Measurements from ENCODE around the gene PIGZ.

The PIGZ gene

DNA sequence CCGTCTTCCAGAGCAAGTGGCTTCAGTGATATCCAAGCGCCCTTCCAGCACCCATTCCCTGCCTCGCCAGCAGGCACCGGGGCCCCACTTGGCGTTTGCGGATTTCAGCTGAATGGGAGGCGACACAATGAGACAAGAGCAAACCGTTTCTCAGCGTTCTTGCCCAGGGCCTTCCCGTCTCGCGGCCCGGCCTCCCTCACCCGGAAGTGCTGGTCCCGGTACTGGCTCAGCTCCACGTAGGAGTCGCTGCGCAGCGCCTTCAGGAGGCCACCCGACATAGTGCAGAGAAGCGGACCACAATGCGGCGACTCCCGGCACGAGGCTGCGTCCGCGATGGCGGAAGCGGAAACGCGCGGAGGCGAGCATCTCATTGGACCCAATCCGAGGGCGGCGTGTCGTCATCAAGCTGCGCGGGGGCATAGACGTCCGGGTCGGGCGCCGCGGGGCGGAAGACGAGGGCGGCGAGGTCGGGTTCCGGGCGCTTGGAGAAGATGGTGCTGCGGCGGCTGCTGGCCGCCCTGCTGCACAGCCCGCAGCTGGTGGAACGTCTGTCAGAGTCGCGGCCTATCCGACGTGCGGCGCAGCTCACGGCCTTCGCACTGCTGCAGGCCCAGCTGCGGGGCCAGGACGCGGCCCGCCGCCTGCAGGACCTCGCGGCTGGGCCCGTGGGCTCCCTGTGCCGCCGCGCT, 26.3 kb downstream of the PIGZ start, which contains the start of gene NCBP2:
Gene NCBP2 (minus strand): TSS at position 303 of the 689 bp plus-strand sequence. CDS start 25 bp downstream, at position 278.
- Histone ChIP-seq H3K4me3 (ENCODE audit: low read depth in 1 of 2, low read length in 2 of 2) (peak within 1 kb of the TSS; percentile 99), H3K36me3 (ENCODE audit: control insufficient read depth in 1 of 2, insufficient read depth in 2 of 2, low read length in 2 of 2) (peaks cover 20 to 31% of the 10 kb centered on the region in 2 donors), H3K9me3 (ENCODE audit: control insufficient read depth in 1 of 2, low read length in 2 of 2) (no peaks in the 10 kb centered on the region), H3K4me1 (ENCODE audit: control insufficient read depth in 1 of 2, insufficient read depth in 2 of 2, low read length in 2 of 2) (peaks cover 8 to 25% of the 10 kb centered on the region in 2 donors), H3K27ac (ENCODE audit: low read length) (peak within 1 kb of the TSS; percentile 94), H3K27me3 (ENCODE audit: low read depth, low read length) (no peaks in the 10 kb centered on the region)

DNA sequence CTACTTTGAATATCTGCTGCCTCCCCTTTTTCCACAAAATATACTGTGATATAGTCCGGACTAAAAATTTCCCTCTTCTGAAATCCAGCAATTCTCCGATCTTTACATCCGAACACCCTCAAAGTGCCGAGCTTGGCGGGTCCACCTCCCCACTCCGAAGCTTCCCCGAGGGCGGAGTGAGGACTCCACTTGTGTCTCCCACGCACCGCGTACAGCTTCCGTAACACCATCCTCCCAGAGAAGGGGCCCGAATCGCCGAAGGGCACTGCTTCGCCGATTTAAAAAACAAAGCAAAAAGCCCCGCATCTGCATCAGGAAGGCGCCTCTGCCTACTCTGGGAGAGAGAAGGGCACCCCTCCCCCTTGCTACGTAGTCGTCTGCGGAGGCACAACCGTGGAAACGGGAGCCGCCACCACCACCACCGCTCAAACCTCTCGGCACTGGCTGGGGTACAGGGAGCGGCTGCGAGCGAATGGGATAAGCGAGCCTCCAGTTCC, 26.9 kb downstream of the PIGZ start:
- H3K36me3 ChIP-seq (ENCODE audit: control insufficient read depth in 1 of 2, insufficient read depth in 2 of 2, low read length in 2 of 2), result peaks cover 26 to 37% of the 10 kb centered on the region in 2 donors
- H3K4me1 ChIP-seq (ENCODE audit: control insufficient read depth in 1 of 2, insufficient read depth in 2 of 2, low read length in 2 of 2), result peaks cover 8 to 25% of the 10 kb centered on the region in 2 donors
- H3K27ac ChIP-seq (ENCODE audit: low read length), result peak overlapping the region; percentile 94
- H3K4me3 ChIP-seq (ENCODE audit: low read depth in 1 of 2, low read length in 2 of 2), result peak overlapping the region; percentile 99
- H3K9me3 ChIP-seq (ENCODE audit: control insufficient read depth in 1 of 2, low read length in 2 of 2), result no peaks in the 10 kb centered on the region
- H3K27me3 ChIP-seq (ENCODE audit: low read depth, low read length), result no peaks in the 10 kb centered on the region

DNA sequence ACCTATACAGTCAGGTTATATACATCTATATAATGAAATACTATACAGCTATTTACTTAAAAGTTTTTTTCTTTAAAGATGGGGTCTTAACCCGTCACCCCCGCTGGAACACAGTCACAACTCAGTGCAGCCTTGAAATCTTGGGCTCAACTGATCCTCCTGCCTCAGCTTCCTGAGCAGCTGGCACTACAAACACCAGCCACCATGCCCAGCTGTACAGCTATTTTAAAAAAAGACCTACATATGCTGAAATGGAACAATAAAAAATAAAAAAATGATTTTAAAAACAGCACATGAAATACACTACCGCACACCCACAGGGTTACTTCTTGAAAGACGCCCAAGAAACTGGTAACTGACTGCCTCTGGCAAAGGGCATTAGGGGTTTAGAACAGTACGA, 30.1 kb downstream of the PIGZ start:
- H3K27me3 ChIP-seq (ENCODE audit: low read depth, low read length), result no peaks in the 10 kb centered on the region
- peaks cover 56 to 61% of the 10 kb centered on the region in 2 donors for H3K36me3 ChIP-seq (ENCODE audit: control insufficient read depth in 1 of 2, insufficient read depth in 2 of 2, low read length in 2 of 2)
- no peaks in the 10 kb centered on the region for H3K9me3 ChIP-seq (ENCODE audit: control insufficient read depth in 1 of 2, low read length in 2 of 2)
- no peak overlapping the region for H3K27ac ChIP-seq (ENCODE audit: low read length)
- H3K4me1 ChIP-seq (ENCODE audit: control insufficient read depth in 1 of 2, insufficient read depth in 2 of 2, low read length in 2 of 2), result peaks cover 5 to 22% of the 10 kb centered on the region in 2 donors
- H3K4me3 ChIP-seq (ENCODE audit: low read depth in 1 of 2, low read length in 2 of 2), result no peak overlapping the region

DNA sequence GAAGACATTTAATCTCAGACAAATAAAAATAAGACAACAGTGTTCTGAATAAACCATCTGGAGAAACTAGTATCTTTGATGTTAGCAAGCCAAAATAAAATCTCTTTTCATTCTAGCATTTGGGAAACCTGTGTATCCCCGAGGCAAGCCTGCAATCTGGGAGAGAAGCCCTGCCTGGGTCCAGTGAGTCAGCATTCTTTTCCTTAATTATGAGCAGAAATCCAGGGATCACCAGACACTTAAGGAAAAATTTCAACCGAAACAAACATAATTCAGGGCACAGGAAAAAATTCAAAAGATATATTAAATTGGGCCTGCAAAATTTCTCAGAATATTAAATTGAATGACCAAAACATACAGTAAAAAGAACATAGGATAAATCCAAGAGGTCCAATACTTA, 30.5 kb downstream of the PIGZ start:
- peaks cover 59 to 64% of the 10 kb centered on the region in 2 donors for H3K36me3 ChIP-seq (ENCODE audit: control insufficient read depth in 1 of 2, insufficient read depth in 2 of 2, low read length in 2 of 2)
- no peaks in the 10 kb centered on the region for H3K9me3 ChIP-seq (ENCODE audit: control insufficient read depth in 1 of 2, low read length in 2 of 2)
- no peak overlapping the region for H3K27ac ChIP-seq (ENCODE audit: low read length)
- no peak overlapping the region for H3K4me3 ChIP-seq (ENCODE audit: low read depth in 1 of 2, low read length in 2 of 2)
- peaks cover under 1 to 17% of the 10 kb centered on the region in 2 donors for H3K4me1 ChIP-seq (ENCODE audit: control insufficient read depth in 1 of 2, insufficient read depth in 2 of 2, low read length in 2 of 2)
- no peaks in the 10 kb centered on the region for H3K27me3 ChIP-seq (ENCODE audit: low read depth, low read length)

DNA sequence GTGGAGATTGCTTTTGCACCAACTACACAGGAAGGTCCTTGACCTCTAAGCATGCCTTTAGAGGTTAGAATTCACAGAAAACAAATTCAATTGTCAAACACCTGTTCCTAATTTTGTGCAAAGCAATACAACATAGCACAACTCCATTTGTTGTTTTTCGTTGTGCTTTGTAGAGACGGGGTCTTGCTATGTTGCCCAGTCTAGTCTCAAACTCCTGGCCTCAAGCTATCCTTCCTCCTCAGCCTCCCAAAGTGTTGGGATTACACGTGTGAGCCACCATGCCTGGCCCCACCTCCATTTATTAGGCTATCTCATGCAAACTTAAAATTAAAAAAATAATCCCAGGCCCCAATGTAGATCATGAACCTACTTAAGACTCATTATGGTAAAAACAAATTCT, 32.3 kb downstream of the PIGZ start:
- peaks cover 68% of the 10 kb centered on the region in 2 donors for H3K36me3 ChIP-seq (ENCODE audit: control insufficient read depth in 1 of 2, insufficient read depth in 2 of 2, low read length in 2 of 2)
- H3K27me3 ChIP-seq (ENCODE audit: low read depth, low read length), result no peaks in the 10 kb centered on the region
- no peak overlapping the region for H3K27ac ChIP-seq (ENCODE audit: low read length)
- no peak overlapping the region for H3K4me3 ChIP-seq (ENCODE audit: low read depth in 1 of 2, low read length in 2 of 2)
- H3K9me3 ChIP-seq (ENCODE audit: control insufficient read depth in 1 of 2, low read length in 2 of 2), result no peaks in the 10 kb centered on the region
- H3K4me1 ChIP-seq (ENCODE audit: control insufficient read depth in 1 of 2, insufficient read depth in 2 of 2, low read length in 2 of 2), result peaks cover 0 to 11% of the 10 kb centered on the region in 2 donors

DNA sequence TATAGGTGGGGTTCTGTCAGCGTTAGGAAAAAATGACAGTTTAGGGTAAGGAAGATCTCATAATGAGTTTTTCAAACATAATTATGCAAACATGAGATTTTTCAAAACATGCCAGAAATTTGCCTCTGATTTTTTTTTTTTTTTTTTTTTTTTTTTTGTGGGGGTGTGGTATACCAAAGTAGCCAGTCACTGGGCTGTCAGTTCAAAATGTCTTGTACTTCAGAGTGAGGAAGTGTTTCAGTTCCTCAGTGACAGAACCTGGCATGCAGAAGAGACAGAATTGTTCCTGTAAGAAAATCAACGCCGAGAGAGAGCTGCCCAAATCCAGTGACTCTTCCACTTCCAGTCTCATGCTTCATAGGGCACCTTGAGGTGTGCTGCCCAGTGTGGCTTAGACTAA, 36.0 kb downstream of the PIGZ start:
- Histone ChIP-seq H3K4me3 (ENCODE audit: low read depth in 1 of 2, low read length in 2 of 2) (no peak overlapping the region), H3K4me1 (ENCODE audit: control insufficient read depth in 1 of 2, insufficient read depth in 2 of 2, low read length in 2 of 2) (no peaks in the 10 kb centered on the region), H3K36me3 (ENCODE audit: control insufficient read depth in 1 of 2, insufficient read depth in 2 of 2, low read length in 2 of 2) (peaks cover 68 to 82% of the 10 kb centered on the region in 2 donors), H3K27me3 (ENCODE audit: low read depth, low read length) (no peaks in the 10 kb centered on the region), H3K9me3 (ENCODE audit: control insufficient read depth in 1 of 2, low read length in 2 of 2) (no peaks in the 10 kb centered on the region), H3K27ac (ENCODE audit: low read length) (no peak overlapping the region)

DNA sequence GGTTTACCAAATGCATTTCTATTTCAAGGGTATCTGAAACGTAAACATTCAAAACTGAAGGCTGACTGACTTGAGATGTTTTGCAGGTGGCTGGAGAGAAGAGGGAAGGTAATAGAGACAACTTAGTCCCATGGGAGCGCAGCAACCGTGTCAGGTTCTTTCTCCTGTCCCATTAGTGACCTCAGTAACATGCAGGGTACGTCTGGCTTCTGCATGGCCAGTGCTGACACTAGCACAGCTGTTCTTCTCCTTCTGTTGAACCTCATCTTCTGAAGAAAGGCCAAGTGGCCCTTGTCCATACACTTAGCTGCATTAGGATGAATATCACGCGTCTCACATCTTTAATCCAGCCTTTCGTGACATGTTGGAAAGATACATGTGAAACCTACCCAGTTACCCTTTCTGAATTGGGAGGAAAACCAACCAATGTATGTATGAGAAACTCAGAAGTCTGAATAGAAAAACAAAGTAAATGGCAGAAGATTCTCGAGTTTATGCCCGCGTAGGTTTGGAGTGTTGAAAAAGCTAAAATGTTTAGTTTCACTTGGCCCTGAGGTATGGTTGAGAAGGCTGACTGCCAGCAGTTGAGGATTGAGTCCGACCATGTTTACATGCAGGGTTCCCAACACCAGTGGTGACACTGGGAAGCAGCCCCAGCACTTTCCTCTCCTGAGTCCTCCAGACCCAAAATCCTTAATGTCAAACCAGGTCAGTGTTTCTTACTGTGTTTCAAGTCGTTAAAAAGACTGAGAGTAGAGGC, 36.6 kb downstream of the PIGZ start:
- Histone ChIP-seq H3K27ac (ENCODE audit: low read length) (no peak overlapping the region), H3K27me3 (ENCODE audit: low read depth, low read length) (no peaks in the 10 kb centered on the region), H3K9me3 (ENCODE audit: control insufficient read depth in 1 of 2, low read length in 2 of 2) (no peaks in the 10 kb centered on the region), H3K4me1 (ENCODE audit: control insufficient read depth in 1 of 2, insufficient read depth in 2 of 2, low read length in 2 of 2) (no peaks in the 10 kb centered on the region), H3K4me3 (ENCODE audit: low read depth in 1 of 2, low read length in 2 of 2) (no peak overlapping the region), H3K36me3 (ENCODE audit: control insufficient read depth in 1 of 2, insufficient read depth in 2 of 2, low read length in 2 of 2) (peaks cover 63 to 76% of the 10 kb centered on the region in 2 donors)

DNA sequence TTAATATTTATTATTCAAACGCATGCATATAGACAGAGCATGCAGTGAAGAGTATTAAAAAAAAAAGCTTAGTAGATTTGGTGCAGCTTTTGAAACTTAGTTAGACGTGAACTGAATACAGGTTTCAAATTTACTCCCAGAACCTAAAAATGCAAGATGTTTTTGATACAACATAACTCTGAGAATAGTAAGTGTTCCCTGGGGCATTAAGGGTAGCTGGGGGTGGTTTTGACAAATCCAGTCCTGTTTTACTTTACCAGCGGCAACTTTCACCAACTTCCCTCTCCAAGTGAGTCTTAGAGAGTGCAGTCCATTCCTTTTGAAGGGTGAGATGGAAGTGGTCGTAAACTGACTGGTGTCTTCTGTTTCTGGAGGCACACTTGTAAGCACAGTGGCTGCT, 37.5 kb downstream of the PIGZ start:
- Histone ChIP-seq H3K36me3 (ENCODE audit: control insufficient read depth in 1 of 2, insufficient read depth in 2 of 2, low read length in 2 of 2) (peaks cover 55 to 72% of the 10 kb centered on the region in 2 donors), H3K9me3 (ENCODE audit: control insufficient read depth in 1 of 2, low read length in 2 of 2) (no peaks in the 10 kb centered on the region), H3K4me1 (ENCODE audit: control insufficient read depth in 1 of 2, insufficient read depth in 2 of 2, low read length in 2 of 2) (no peaks in the 10 kb centered on the region), H3K4me3 (ENCODE audit: low read depth in 1 of 2, low read length in 2 of 2) (no peak overlapping the region), H3K27ac (ENCODE audit: low read length) (no peak overlapping the region), H3K27me3 (ENCODE audit: low read depth, low read length) (no peaks in the 10 kb centered on the region)

DNA sequence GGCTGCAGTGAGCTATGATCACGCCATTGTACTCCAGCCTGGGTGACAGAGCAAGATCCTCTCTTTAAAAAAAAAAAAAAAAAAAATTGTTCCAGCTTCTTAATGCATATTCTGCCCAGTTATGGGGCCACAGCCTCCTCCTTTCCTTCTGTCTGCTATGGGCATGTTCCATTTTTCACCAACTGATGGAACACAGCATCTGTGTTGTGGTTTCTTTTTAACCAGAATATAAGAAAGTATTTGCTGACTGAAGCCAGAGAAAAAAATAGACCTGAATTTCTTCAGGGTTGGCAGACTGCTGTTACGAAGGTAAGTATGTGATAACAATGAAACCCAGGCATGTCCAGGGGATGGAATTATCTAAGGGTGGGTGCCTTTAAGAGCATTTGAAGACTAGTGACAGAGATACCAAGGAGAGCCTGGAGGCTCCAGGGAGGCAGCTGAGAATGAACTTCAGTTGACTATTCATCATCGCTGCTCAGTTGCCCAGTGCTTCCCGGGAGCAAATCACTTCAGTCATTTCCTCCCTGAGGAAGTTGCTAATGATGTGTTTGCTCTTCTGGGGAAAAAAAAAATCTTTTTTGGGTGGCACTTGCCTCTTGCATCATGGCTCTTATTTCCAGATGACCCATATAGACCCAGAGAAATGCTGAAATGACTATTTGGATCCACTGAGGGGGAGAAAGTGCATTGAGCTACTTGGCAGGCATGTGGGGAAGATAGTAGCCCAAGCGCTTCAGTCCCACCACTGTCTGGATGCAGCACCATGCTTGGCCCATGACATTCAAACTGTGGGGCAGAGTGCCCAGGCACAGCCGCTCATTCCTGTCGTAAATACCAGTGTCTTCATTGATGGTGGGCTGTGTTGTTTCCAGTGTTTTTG, 40.8 kb downstream of the PIGZ start:
- peaks cover 36 to 47% of the 10 kb centered on the region in 2 donors for H3K36me3 ChIP-seq (ENCODE audit: control insufficient read depth in 1 of 2, insufficient read depth in 2 of 2, low read length in 2 of 2)

DNA sequence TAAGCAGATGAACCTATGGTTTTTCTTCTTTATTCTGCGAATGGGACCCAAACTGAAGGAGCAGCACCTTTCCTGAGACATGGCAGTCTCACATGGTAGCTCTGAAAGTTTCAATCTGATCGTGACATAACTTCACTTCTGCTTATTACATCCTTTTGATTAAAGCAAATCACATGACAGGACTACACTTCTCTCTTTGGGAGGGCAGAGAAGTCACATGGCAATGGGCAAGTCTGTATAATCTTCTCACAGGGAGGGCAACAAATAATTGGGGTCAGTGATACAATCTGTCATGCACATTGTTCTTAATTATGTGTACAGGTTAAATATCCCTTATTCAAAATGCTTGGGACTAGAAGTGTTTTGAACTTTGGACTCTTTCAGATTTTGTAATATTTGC, 47.9 kb downstream of the PIGZ start:
- Histone ChIP-seq H3K27ac (ENCODE audit: low read length) (no peak overlapping the region), H3K36me3 (ENCODE audit: control insufficient read depth in 1 of 2, insufficient read depth in 2 of 2, low read length in 2 of 2) (peaks cover 8% of the 10 kb centered on the region in 2 donors), H3K27me3 (ENCODE audit: low read depth, low read length) (no peaks in the 10 kb centered on the region), H3K4me1 (ENCODE audit: control insufficient read depth in 1 of 2, insufficient read depth in 2 of 2, low read length in 2 of 2) (no peaks in the 10 kb centered on the region), H3K9me3 (ENCODE audit: control insufficient read depth in 1 of 2, low read length in 2 of 2) (no peaks in the 10 kb centered on the region), H3K4me3 (ENCODE audit: low read depth in 1 of 2, low read length in 2 of 2) (no peak overlapping the region)

More for the DNA sequence above, 40.8 kb downstream of the PIGZ start:
- Histone ChIP-seq H3K9me3 (ENCODE audit: control insufficient read depth in 1 of 2, low read length in 2 of 2) (no peaks in the 10 kb centered on the region), H3K4me3 (ENCODE audit: low read depth in 1 of 2, low read length in 2 of 2) (no peak overlapping the region), H3K27me3 (ENCODE audit: low read depth, low read length) (no peaks in the 10 kb centered on the region), H3K27ac (ENCODE audit: low read length) (no peak overlapping the region), H3K4me1 (ENCODE audit: control insufficient read depth in 1 of 2, insufficient read depth in 2 of 2, low read length in 2 of 2) (no peaks in the 10 kb centered on the region)

DNA sequence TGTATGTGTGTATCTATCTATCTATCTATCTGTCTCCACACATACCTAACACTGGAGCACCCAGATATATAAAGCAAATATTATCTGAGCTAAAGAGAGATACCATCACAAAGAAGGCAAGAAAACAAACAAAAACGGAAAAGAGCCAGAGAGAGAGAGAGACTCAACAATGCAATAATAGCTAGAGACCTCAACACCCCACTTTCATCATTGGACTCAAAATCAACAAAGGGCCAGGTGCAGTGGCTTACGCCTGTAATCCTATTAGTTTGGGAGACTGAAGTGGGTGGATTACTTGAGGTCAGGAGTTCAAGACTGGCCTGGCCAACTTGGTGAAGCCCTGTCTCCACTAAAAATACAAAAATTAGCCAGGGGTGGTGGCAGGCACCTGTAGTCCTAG, 49.7 kb downstream of the PIGZ start:
- H3K27me3 ChIP-seq (ENCODE audit: low read depth, low read length), result no peaks in the 10 kb centered on the region
- no peaks in the 10 kb centered on the region for H3K9me3 ChIP-seq (ENCODE audit: control insufficient read depth in 1 of 2, low read length in 2 of 2)
- H3K4me1 ChIP-seq (ENCODE audit: control insufficient read depth in 1 of 2, insufficient read depth in 2 of 2, low read length in 2 of 2), result no peaks in the 10 kb centered on the region
- H3K36me3 ChIP-seq (ENCODE audit: control insufficient read depth in 1 of 2, insufficient read depth in 2 of 2, low read length in 2 of 2), result peaks cover 17 to 20% of the 10 kb centered on the region in 2 donors
- H3K27ac ChIP-seq (ENCODE audit: low read length), result no peak overlapping the region
- no peak overlapping the region for H3K4me3 ChIP-seq (ENCODE audit: low read depth in 1 of 2, low read length in 2 of 2)
